ENCODE data around the gene KIF20B. TPM values are rescaled to one million over a fixed set of nuclear protein-coding genes. Genes with fewer than 3 reads are reported as not detected.

KIF20B gene
- total RNA-seq, 1 donor from 2014 or later, result 71.5 TPM

GRCh38 chr10:89809766-89810165 lies 108.4 kb downstream of the KIF20B start:
- H3K9ac ChIP-seq, result no peak overlapping the region
- no peaks in the 10 kb centered on the region for H4K20me1 ChIP-seq (ENCODE audit: low read depth)
- Mint-ChIP-seq H3K36me3 (peaks cover 4% of the 10 kb centered on the region), H3K27me3 (ENCODE audit: insufficient read depth, low read depth) (peaks cover 7% of the 10 kb centered on the region), H3K27ac (no peak overlapping the region), H3K4me1 (peaks cover 17% of the 10 kb centered on the region), H3K9me3 (peaks cover 11% of the 10 kb centered on the region), H3K4me3 (no peak overlapping the region)
- peaks cover 12% of the 10 kb centered on the region for H3K4me1 ChIP-seq
- peaks cover 11% of the 10 kb centered on the region for H3F3A ChIP-seq (ENCODE audit: low read depth)
- DNase-seq (ENCODE audit: low spot score), result no peak
- H3K4me3 ChIP-seq, result no peak overlapping the region
- H3K9me3 ChIP-seq (ENCODE audit: low read depth), result no peaks in the 10 kb centered on the region
- H3K27ac ChIP-seq, result no peak overlapping the region
- TF ChIP-seq EZH2phosphoT487 (IDR thresholded peaks at IDR 0.05), result no peak
- TF ChIP-seq EZH2 (IDR thresholded peaks at IDR 0.05), result no peak
- no peak for TF ChIP-seq CTCF (IDR thresholded peaks at IDR 0.05)
- H3K79me2 ChIP-seq (ENCODE audit: low read depth), result no peaks in the 10 kb centered on the region
- no peak overlapping the region for H2AFZ ChIP-seq (replicated peaks)
- no peak overlapping the region for H3K4me2 ChIP-seq
- no peaks in the 10 kb centered on the region for H3K36me3 ChIP-seq
- no peaks in the 10 kb centered on the region for H3K27me3 ChIP-seq

- Mint-ChIP-seq H3K36me3 (peaks cover 4% of the 10 kb centered on the region), H3K9me3 (peaks cover 11% of the 10 kb centered on the region), H3K27me3 (ENCODE audit: insufficient read depth, low read depth) (peaks cover 7% of the 10 kb centered on the region), H3K4me1 (peaks cover 13% of the 10 kb centered on the region), H3K27ac (no peak overlapping the region), H3K4me3 (no peak overlapping the region)
- Histone ChIP-seq H3K27me3 (no peaks in the 10 kb centered on the region), H3K27ac (peak overlapping the region; percentile 44), H3K4me2 (peak overlapping the region; percentile 21), H3K4me3 (no peak overlapping the region), H2AFZ (replicated peaks) (no peak overlapping the region), H3K9me3 (ENCODE audit: low read depth) (no peaks in the 10 kb centered on the region), H3K9ac (no peak overlapping the region), H4K20me1 (ENCODE audit: low read depth) (no peaks in the 10 kb centered on the region), H3K79me2 (ENCODE audit: low read depth) (no peaks in the 10 kb centered on the region), H3K4me1 (peaks cover 12% of the 10 kb centered on the region), H3K36me3 (no peaks in the 10 kb centered on the region), H3F3A (ENCODE audit: low read depth) (peaks cover 11% of the 10 kb centered on the region)
- TF ChIP-seq EZH2phosphoT487 (IDR thresholded peaks at IDR 0.05), result peak; percentile 30
- no peak for TF ChIP-seq EZH2 (IDR thresholded peaks at IDR 0.05)
- DNase-seq (ENCODE audit: low spot score), result peak; percentile 74
Measured at GRCh38 chr10:89810908-89811525, 109.6 kb downstream of the KIF20B start.

GRCh38 chr10:89813546-89813945 lies 112.2 kb downstream of the KIF20B start:
- H3K4me3 Mint-ChIP-seq, result no peak overlapping the region

More at GRCh38 chr10:89813546-89813945, 112.2 kb downstream of the KIF20B start:
- H4K20me1 ChIP-seq (ENCODE audit: low read depth), result no peaks in the 10 kb centered on the region
- no peaks in the 10 kb centered on the region for H3K27me3 ChIP-seq
- H3K4me1 Mint-ChIP-seq, result peaks cover 13% of the 10 kb centered on the region
- H3K27ac Mint-ChIP-seq, result no peak overlapping the region
- no peak overlapping the region for H3K4me3 ChIP-seq
- peaks cover 11% of the 10 kb centered on the region for H3F3A ChIP-seq (ENCODE audit: low read depth)
- H2AFZ ChIP-seq (replicated peaks), result no peak overlapping the region
- H3K9me3 ChIP-seq (ENCODE audit: low read depth), result no peaks in the 10 kb centered on the region
- H3K4me1 ChIP-seq, result peaks cover 12% of the 10 kb centered on the region
- H3K36me3 ChIP-seq, result no peaks in the 10 kb centered on the region
- H3K27me3 Mint-ChIP-seq (ENCODE audit: insufficient read depth, low read depth), result peaks cover 7% of the 10 kb centered on the region
- H3K4me2 ChIP-seq, result no peak overlapping the region
- peaks cover 4% of the 10 kb centered on the region for H3K36me3 Mint-ChIP-seq
- H3K9me3 Mint-ChIP-seq, result peaks cover 25% of the 10 kb centered on the region
- H3K79me2 ChIP-seq (ENCODE audit: low read depth), result no peaks in the 10 kb centered on the region
- no peak overlapping the region for H3K27ac ChIP-seq
- no peak for DNase-seq (ENCODE audit: low spot score)
- H3K9ac ChIP-seq, result no peak overlapping the region
- TF ChIP-seq CTCF (IDR thresholded peaks at IDR 0.05) (no peak), EZH2 (IDR thresholded peaks at IDR 0.05) (no peak), EZH2phosphoT487 (IDR thresholded peaks at IDR 0.05) (no peak)

Measured in neural progenitor cell (in vitro differentiated cells).